Measurements from ENCODE around the gene DENND1B.

GRCh38 chr1:197472141-197472540, 303.1 kb downstream of the DENND1B start:
- no peak for TF ChIP-seq CTCF (conservative IDR thresholded peaks at IDR 0.05; ENCODE audit: low read depth, low read length)
- no peak for TF ChIP-seq EZH2 (IDR thresholded peaks at IDR 0.05; ENCODE audit: borderline replicate concordance, low read depth, low read length, poor library complexity, severe bottlenecking)
